ENCODE data around the gene TRAF6.

DNA sequence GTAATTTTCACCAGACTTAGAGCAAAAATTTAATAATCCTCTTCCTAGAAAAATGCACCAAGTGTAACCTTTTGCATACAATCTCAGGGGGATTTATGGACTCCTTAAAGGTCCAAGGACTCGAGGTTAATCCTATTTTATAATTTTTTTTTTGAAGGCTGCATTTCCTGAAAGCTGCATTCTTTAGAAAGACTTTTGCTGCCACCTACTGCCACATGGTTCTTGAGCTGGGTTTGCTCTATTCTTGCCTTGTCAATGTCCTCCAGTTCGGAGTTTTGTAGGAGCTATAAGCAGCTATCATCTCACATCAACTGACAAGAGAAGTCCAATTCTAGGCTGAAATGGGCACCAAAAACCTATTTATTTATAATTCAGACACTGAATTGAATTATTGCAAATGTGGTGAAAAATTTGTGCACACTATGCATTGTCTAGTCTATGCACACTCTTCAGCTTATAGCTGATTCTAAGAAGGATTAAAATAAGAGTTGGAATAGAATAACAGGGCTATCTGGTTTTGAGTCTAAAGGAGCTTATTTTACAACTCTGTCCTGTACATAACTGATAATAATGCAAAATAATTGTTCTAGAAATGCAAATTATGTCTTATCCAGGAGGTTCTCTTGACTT lies 31.3 kb downstream of the TRAF6 start:
- no peak for TF ChIP-seq POLR2A (IDR thresholded peaks at IDR 0.05; ENCODE audit: borderline replicate concordance, extremely low read depth, insufficient read depth, insufficient read length)
- TF ChIP-seq EZH2 (IDR thresholded peaks at IDR 0.05) = no peak
- no peak for TF ChIP-seq SRF (IDR thresholded peaks at IDR 0.05; ENCODE audit: low read depth)
- TF ChIP-seq, protein P1, sequence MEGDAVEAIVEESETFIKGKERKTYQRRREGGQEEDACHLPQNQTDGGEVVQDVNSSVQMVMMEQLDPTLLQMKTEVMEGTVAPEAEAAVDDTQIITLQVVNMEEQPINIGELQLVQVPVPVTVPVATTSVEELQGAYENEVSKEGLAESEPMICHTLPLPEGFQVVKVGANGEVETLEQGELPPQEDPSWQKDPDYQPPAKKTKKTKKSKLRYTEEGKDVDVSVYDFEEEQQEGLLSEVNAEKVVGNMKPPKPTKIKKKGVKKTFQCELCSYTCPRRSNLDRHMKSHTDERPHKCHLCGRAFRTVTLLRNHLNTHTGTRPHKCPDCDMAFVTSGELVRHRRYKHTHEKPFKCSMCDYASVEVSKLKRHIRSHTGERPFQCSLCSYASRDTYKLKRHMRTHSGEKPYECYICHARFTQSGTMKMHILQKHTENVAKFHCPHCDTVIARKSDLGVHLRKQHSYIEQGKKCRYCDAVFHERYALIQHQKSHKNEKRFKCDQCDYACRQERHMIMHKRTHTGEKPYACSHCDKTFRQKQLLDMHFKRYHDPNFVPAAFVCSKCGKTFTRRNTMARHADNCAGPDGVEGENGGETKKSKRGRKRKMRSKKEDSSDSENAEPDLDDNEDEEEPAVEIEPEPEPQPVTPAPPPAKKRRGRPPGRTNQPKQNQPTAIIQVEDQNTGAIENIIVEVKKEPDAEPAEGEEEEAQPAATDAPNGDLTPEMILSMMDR (IDR thresholded peaks at IDR 0.05 in 2 of 3, conservative IDR thresholded peaks at IDR 0.05 in 1 of 3; ENCODE audit: borderline replicate concordance in 1 of 3, insufficient read depth in 1 of 3, low read depth in 2 of 3, low read length in 2 of 3) = peak; percentile 40 to 64 (median 62); a peak in 4 of 6 replicates
- TF ChIP-seq SP1 (IDR thresholded peaks at IDR 0.05; ENCODE audit: low read depth) = no peak
- TF ChIP-seq JUND (IDR thresholded peaks at IDR 0.05) = no peak
- TF ChIP-seq RAD21 (IDR thresholded peaks at IDR 0.05; ENCODE audit: low read depth) = peak; percentile 80

All from HCT116 (cell line).